DMS79 treated with DMSO at 0.1 percent for 48 hours (cell line): Measurements from ENCODE around the gene COL2A1.

Experiments used
- DNase-seq: peaks from one replicate; lab custom pipeline; 2025; lab: John Stamatoyannopoulos, UW

Gene COL2A1

DNA sequence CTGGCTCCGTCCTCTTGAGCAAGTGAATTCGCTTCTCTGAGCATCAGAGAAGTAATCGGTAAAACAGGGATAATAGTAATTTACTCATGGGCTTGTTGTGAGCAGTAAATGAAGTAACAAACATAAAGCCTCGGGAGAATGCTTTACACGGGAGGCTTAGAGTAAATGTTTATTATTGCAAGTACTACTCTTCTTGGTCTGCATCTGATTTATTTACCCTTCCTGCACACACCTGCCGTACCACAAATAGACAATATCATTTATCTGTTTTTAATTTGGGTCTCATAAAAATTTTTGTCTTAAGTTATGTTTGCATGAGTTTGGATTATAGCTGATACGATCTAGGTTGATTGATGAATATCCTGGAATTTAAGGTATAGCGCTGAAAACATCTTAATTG is 7.8 kb upstream of the COL2A1 start:
- DNase-seq = no peak

DNA sequence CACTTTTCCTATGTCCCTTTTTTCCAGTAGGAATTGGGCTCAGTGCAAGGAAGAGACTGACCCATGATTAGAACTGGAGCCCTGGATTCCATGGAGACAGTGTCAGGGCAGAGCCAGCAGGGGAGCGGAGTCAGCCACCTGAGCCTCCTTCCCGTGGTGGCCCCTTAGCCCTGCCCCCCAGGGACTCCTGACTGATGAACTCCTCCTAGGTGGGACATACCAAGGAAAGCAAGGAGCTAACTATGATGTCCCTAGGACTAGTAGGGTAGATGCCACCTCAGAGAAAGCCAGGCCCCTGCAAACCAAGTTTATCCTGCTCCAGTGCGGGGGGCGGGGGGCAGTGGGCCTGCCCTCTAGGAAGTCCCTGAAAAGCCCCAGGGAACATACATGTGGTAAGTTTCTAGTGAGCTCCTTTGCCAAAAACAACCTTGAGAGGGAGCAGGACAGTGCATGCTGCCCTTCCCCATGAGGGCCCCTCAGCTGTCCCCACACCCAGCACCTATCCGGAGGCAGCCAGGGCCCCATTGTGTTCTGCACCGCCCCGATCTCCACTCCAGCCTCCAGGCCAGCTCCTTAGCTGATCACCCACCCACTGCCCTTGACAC is 6.2 kb upstream of the COL2A1 start:
- DNase-seq = no peak

DNA sequence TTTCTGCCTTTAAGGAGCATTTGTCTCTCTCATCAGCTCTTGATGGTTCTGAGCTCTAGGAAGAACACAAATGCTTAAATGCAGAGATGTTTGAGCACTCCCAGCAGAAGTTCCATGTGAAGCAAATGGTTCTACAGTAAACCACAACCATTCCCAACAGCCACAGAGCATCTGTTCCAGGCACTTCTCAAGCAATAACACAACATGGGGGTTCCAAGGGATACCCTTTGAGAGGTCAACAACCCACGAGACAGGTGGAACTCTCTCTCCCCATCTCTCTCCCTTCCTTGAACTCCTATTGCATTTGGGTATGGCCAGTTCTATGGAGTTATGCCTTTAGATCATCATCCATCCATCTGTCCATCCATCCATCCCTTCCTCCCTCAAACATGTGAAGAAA is 5.2 kb upstream of the COL2A1 start:
- DNase-seq = no peak

GRCh38 chr12:48008950-48009349 is 4.7 kb upstream of the COL2A1 start:
- no peak for DNase-seq

DNA sequence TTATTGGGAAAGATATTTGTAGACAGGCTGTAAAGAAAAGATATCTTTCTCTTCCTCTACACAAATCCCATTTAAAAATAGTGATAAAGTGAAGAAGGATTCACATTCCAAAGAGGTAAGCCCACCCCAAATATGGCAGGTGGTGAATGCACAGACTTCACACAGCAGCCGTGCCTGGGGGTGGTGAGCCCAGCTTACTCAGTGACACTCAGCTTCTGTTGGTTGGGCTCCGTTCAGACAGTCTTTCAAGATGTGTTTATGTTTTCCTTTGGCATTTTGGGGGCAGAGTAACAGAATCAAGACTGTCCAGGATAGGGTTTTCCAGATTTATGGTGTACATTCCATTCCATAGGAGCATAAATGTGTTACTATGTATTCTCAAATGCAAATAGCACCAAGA is 4.1 kb upstream of the COL2A1 start:
- no peak for DNase-seq

DNA sequence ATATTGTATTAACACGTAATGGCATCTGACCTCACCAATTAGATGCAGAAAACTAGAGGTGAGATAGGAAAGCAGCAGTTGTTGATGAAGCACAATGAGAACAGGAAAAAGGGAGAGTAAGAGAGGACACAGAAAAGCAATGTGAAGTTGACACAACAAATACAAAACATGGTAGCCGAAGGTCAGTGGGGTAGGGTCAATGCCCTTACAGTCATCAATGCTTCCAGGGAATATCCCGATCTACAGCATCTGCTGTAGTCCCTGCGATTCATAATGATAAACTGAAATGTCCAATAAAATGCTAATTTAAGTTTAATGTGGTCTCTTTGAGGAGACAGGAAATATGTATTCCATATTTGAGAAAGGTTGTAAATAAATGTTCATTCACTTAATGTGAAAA is 2.9 kb upstream of the COL2A1 start:
- no peak for DNase-seq

DNA sequence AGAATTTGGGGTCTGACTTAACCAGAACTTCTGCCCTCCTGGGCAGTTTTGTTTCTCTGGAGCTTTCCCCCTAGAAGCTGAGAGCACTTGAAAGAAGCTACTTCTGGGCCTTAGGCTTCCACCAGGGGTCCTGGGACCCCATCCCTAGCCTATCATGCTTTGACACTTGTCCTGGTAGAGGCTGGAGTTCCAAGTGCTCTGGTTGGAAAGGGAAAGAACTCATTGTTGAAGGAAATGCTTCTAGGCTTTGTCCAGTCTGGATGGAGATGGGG is 1.4 kb upstream of the COL2A1 start:
- DNase-seq = no peak

DNA sequence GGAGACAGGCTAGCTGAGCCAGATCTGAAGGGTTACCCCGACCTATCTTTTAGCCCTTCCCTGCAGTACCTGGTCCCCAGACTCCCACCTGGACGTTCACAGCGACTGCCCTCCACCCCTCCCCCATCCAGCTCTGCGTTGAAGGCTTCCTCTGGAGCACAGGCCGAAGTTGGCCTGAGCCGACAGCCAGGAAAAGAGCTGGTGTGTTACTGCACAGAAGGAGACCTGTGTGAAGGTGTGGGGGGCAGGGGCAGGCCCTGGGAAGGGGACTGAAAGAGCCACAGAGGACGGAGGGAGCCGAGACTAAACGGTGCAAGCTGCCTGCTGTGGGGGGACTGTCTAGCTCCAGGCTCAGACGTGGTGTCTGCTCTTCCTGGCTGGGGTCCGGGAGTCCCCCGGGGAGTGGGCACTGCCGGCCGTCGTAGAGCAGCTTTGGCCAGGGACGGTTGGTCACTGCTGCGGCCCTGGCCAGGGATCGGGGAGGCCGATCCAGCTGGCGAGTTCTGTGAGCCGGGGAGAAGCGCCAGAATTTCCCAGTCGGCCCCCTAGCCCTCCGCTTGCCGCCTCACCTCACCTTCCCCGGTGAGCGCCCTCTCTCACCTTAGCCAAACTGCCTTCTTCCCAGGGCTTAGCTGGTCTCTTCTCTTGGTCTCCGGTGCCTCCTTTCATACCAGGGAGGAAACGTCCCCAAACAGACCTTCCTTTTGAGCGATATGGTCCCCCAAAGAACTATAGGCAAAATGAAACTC is 899 bp upstream of the COL2A1 start:
- DNase-seq = no peak

- DNase-seq = peak; percentile 13
Measured at GRCh38 chr12:48003226-48004052, 837 bp downstream of the COL2A1 start.

DNA sequence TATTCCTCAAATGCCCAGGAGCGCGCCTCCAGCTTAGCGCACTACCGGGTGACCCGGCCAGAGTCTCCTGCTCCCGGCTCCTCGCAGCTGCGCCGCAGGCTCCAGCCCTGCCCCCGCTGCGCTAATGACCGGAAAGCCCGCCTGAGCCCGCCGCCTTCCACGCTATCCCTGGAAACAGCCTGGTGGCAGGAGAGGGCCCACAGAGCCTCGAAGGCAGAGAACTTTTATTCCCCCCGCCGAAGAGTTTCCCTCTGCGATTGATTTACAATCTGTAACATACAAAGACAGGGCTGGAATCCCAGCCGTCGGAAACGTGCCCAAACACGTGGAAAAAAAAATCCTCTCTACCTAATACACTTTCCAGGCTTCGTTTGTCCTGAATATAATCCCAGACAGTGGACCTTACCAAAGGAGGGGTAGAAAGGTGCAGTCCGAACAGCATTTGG is 1.5 kb downstream of the COL2A1 start:
- DNase-seq = peak; percentile 55

DNA sequence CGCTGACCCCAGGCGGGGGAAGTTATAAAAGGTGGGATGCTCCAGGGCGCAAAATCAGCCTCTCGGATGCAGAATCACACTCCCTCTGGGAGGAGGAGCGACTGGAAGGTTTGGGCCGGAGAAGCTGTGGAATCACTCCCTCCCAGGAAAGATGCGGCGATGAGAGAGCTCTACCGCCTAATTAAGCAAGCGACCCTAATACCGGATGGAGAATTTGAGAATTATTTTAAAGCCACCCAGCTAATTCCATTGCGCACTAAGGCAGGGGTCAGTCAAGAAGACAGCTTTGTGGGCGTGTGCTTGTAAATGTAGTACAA is 1.9 kb downstream of the COL2A1 start:
- no peak for DNase-seq

DNA sequence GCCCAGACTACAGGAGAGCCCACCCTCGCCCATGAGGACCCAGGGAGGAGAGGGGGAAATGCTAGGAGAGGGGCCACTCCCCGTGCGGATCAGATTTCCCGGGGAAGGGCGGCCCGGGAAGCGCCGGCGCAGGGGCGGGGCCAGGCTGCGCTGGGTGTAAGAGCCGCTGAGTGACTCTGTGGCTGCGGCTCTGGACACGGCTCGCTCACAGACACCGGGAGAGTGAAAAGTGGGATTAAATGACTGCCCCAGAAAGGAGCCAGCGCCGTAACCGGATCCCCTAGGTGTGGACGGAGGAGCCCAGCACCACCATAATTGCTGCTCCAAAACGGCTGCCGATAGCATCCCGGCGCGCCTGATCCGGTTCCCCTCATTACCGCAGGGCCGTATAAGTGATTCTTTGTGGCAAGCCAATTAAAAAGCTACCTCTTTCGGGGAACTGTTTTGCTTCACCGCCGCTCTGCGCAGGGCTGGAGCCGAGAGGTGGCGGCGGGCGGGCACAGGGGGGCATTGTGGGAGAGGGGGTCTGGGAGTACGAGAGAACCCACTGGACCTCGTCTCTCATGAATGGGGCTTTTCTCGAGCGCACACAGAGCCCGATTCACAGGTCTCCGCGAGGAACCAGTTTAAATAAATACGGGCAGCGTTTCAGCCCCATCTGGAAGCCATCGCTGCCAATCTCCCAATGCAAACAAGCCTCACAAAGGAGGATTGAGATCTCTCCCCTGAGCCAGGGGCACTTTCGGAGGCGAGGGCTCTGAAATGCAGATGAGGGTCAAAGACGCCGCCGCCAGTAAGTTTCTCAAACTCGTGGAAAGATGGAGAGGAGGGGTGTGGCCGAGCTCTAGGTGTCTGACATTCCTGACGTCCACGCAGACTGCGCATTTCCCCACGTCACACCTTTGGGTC is 2.5 kb downstream of the COL2A1 start:
- DNase-seq = peak; percentile 32

DNA sequence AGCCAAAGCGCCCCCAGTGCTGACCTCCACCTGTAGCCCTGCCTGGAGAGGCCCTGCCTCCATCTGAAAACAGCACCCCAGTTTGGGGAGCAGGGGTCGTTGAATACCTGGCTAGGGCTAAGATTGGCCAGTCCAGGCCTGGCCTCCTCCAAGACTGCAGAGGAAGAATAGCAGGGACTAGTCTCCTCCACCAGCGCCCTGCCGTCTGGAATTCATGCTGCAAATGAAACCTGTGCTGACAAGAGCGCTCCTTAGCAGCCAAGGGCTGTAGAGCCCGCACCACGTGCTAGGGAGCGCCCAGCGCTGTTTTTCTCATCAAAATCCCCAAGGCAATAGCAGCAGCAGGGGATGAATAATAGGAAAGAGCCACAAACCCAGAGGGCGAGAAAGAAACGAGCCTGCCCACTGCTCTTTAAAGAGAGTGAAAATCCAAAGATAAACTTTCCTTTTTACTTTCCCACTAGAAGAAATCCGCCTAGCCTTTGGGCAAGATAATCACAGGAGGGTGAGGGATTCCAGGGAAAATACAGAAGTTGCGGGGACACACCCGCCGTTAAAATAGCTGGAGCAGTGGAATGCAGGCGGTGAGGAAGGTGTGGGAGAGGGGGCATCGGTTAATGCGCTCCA is 3.3 kb downstream of the COL2A1 start:
- peak; percentile 30 for DNase-seq

DNA sequence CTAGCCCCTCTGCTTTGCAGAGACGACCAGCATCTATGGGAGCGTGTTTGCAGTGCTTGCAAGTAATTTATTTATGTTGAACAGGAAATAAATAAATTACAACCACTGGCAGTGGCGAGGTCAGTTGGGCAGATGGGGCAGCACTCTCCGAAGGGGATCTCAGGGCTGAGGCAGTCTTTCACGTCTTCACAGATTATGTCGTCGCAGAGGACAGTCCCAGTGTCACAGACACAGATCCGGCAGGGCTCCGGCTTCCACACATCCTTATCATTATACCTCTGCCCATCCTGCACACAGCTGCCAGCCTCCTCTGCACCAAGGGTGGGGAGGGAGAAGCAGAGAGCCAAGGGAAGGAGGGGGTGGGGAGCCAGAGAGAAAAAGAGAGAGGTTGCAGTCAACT is 4.5 kb downstream of the COL2A1 start:
- no peak for DNase-seq

DNA sequence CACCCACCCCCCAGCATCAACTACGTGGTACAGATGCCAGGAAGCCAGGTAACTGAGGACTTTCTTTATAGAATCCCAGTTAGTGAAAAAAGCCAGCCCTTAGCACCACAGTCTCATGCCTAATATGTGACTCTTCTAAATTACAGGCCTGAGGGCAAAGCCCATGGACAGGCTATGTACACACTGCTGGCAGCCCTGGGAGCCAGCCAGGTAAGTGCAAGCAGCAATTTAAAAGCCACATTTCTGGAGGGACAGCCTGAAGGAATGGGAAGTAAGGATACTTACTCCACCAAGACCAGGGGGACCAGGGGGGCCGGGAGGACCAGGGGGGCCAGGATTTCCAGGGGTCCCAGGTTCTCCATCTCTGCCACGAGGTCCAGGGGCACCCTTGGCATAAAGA is 7.0 kb downstream of the COL2A1 start:
- no peak for DNase-seq

DNA sequence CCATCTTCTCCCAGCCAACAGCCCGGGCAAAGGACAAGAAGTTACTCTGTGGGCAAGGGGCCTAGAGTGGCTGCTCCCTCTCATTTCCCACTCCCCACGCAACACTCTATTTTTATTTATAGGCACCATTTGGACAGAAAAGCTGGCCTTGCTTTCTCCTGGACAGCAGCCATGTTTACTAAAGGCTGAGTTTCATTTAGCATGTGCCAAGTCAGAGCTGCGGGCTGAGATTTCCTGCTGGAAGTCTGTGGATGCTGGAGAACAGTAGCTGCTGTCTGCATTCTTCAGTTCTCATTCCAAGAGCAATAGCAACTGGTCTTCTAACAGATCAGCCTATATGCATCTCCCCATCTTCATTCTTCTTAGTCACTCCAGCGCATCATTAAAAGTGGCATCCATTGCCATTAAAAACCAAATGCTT is 8.3 kb downstream of the COL2A1 start:
- DNase-seq = no peak

DNA sequence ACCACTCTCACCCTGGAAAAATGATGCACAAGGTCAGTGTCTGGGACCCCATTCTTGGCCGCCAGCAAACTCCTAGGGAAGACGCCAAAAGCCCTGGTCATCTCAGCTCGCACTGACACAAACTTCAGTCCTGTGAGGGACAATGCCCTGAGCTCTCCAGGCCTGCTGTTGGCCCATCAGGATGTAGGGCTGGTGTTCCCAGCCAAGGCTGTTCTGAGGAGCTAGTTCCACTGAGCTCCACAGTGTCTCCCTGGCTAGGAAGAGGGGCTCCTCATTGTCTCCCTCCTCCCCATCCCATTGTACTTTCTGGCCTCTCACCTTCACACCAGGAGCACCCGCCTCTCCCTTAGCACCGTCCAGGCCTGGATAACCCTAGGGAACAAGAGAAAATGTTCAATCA is 10.8 kb downstream of the COL2A1 start:
- DNase-seq = no peak

DNA sequence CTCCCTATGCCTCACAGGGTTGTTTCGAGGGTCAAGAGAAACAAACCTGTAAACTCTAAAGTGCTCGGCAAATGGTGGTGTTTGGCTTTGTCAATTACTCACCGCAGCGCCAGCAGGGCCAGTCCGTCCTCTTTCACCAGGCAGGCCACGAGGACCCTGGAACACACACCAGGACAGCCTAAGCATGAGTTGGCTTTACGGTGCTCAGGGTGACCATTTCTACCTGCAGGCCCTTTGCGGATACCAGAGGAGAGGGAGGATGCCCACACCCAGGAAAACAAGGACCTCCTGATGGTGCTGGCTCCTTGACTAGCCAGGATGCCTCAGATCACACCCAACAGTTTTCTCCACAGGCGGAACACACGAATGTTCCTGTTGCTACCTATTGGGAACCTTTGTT is 11.5 kb downstream of the COL2A1 start:
- DNase-seq = no peak

- no peak for DNase-seq
Measured at GRCh38 chr12:47991106-47992061, 12.9 kb downstream of the COL2A1 start.

GRCh38 chr12:47990351-47991105 is 13.7 kb downstream of the COL2A1 start:
- DNase-seq = no peak
